Effector memory CD4-positive, alpha-beta T cell (primary cell): Measurements from ENCODE around the gene ANG.
"Not testable (repeated sequence)": the region's sequence is repeated elsewhere in the genome, so short reads cannot be mapped to it uniquely, and the experiment has no call there.

ENCODE experiments used
- DNase-seq, 3 donors: peaks; one replicate each; pipeline ENCODE4 v3.0.0-alpha.2; 2020
- H3K27ac ChIP-seq: 2 replicates; pipeline ENCODE4 v1.7.0; 2013; ENCODE audit warnings: mild to moderate bottlenecking, low read length, moderate library complexity; ENCODE audit not compliant: insufficient read depth, poor library complexity, severe bottlenecking
- H3K27me3 ChIP-seq: replicated peaks from 2 replicates; pipeline ENCODE4 v1.7.0; 2013; ENCODE audit warnings: mild to moderate bottlenecking, low read length; ENCODE audit not compliant: insufficient read depth, control insufficient read depth, poor library complexity, severe bottlenecking
- H3K36me3 ChIP-seq: 2 replicates; pipeline ENCODE4 v1.7.0; 2013; ENCODE audit warnings: mild to moderate bottlenecking, low read length, moderate library complexity; ENCODE audit not compliant: control insufficient read depth, insufficient read depth
- H3K4me1 ChIP-seq: 2 replicates; pipeline ENCODE4 v1.7.0; 2013; ENCODE audit warnings: low read length, mild to moderate bottlenecking; ENCODE audit not compliant: control insufficient read depth, insufficient read depth, poor library complexity, severe bottlenecking
- H3K4me3 ChIP-seq: 2 replicates; pipeline ENCODE4 v1.7.0; 2013; ENCODE audit warnings: low read length, low read depth, mild to moderate bottlenecking; ENCODE audit not compliant: insufficient read depth, poor library complexity, severe bottlenecking
- H3K9me3 ChIP-seq: 2 replicates; pipeline ENCODE4 v1.7.0; 2013; ENCODE audit warnings: mild to moderate bottlenecking, low read length, moderate library complexity; ENCODE audit not compliant: control insufficient read depth

Gene ANG

GRCh38 chr14:20733684-20734429 is 45.3 kb downstream of the ANG start:
- no peaks in the 10 kb centered on the region for H3K4me1 ChIP-seq
- no peaks in the 10 kb centered on the region for H3K27me3 ChIP-seq

GRCh38 chr14:20734430-20734806 is 45.9 kb downstream of the ANG start:
- Histone ChIP-seq H3K9me3 (no peaks in the 10 kb centered on the region), H3K27ac (no peak overlapping the region), H3K27me3 (no peaks in the 10 kb centered on the region), H3K4me3 (no peak overlapping the region), H3K4me1 (no peaks in the 10 kb centered on the region), H3K36me3 (no peaks in the 10 kb centered on the region)
- no peak for DNase-seq

More at GRCh38 chr14:20733684-20734429, 45.3 kb downstream of the ANG start:
- Histone ChIP-seq H3K36me3 (no peaks in the 10 kb centered on the region), H3K9me3 (no peaks in the 10 kb centered on the region), H3K27ac (no peak overlapping the region), H3K4me3 (no peak overlapping the region)
- DNase-seq = no peak

- not testable (repeated sequence) for H3K9me3 ChIP-seq, H3K4me1 ChIP-seq, H3K4me3 ChIP-seq, H3K36me3 ChIP-seq, H3K27ac ChIP-seq, H3K27me3 ChIP-seq, DNase-seq
Observed at GRCh38 chr14:20738292-20738691, 49.7 kb downstream of the ANG start.

GRCh38 chr14:20742132-20742531 is 53.6 kb downstream of the ANG start:
- Histone ChIP-seq H3K9me3 (no peaks in the 10 kb centered on the region), H3K27ac (no peak overlapping the region)

GRCh38 chr14:20743556-20743955 is 55.0 kb downstream of the ANG start:
- no peak overlapping the region for H3K27ac ChIP-seq
- no peaks in the 10 kb centered on the region for H3K4me1 ChIP-seq
- H3K36me3 ChIP-seq = no peaks in the 10 kb centered on the region
- H3K27me3 ChIP-seq = peaks cover 3% of the 10 kb centered on the region
- no peak overlapping the region for H3K4me3 ChIP-seq
- H3K9me3 ChIP-seq = no peaks in the 10 kb centered on the region
- DNase-seq = no peak

More at GRCh38 chr14:20742132-20742531, 53.6 kb downstream of the ANG start:
- Histone ChIP-seq H3K4me3 (no peak overlapping the region), H3K27me3 (no peaks in the 10 kb centered on the region), H3K4me1 (no peaks in the 10 kb centered on the region), H3K36me3 (no peaks in the 10 kb centered on the region)
- no peak for DNase-seq
